K562 (cell line): Measurements from ENCODE around the gene PRPSAP1. TPM values are rescaled to one million over a fixed set of nuclear protein-coding genes. Genes with fewer than 3 reads are reported as not detected.

Experiments
- BRCA1 ChIP-seq, 2 experiments: fragments of 450-650 bp in 1 of 2; sonication (generic) in 1 of 2; formaldehyde crosslinking in 1 of 2; IDR thresholded peaks; 2 replicates each; pipeline versions ENCODE4 v1.5.0 to v1.6.1; 2017 to 2020; ENCODE audit warnings: mild to moderate bottlenecking in 1 of 2, missing genetic modification reagents in 1 of 2
- DDX20 ChIP-seq: fragments of 450-650 bp; IDR thresholded peaks from 2 replicates; pipeline ENCODE4 v1.6.1; 2016; ENCODE audit warnings: missing genetic modification characterization, low read depth, mild to moderate bottlenecking, missing compliant biosample characterization, moderate library complexity
- ESRRB ChIP-seq: fragments of 250-450 bp; sonication (Bioruptor Pico); IDR thresholded peaks from 2 replicates; pipeline ENCODE4 v1.5.0; 2020; ENCODE audit warnings: mild to moderate bottlenecking, moderate library complexity, borderline replicate concordance
- HMG20A ChIP-seq: fragments of 450-650 bp; formaldehyde crosslinking; conservative IDR thresholded peaks from 2 replicates; pipeline ENCODE4 v1.4.0; 2020; ENCODE audit warnings: mild to moderate bottlenecking, mixed read lengths
- MAFF ChIP-seq: IDR thresholded peaks from 2 replicates; pipeline ENCODE4 v1.6.1; 2012; ENCODE audit warnings: low read length, improper control_type of control experiment
- MEF2D ChIP-seq: conservative IDR thresholded peaks from 2 replicates; pipeline ENCODE4 v1.6.1; 2016; ENCODE audit warnings: low read depth, missing genetic modification characterization, missing compliant biosample characterization
- NR1H2 ChIP-seq: sonication (generic); formaldehyde crosslinking; IDR thresholded peaks from 2 replicates; pipeline ENCODE4 v1.4.0; 2020; ENCODE audit warnings: mild to moderate bottlenecking, missing genetic modification reagents
- SMAD2 ChIP-seq: fragments of 150-350 bp; IDR thresholded peaks from 2 replicates; pipeline ENCODE4 v1.6.1; 2014; ENCODE audit warnings: low read depth, mild to moderate bottlenecking, low read length
- SP2 ChIP-seq: IDR thresholded peaks from 2 replicates; pipeline ENCODE4 v1.6.1; 2011; ENCODE audit warnings: mild to moderate bottlenecking, low read depth, low read length, moderate library complexity; ENCODE audit not compliant: poor library complexity, severe bottlenecking; ENCODE audit errors: extremely low read depth
- SREBF2 ChIP-seq: sonication (generic); formaldehyde crosslinking; IDR thresholded peaks from 2 replicates; pipeline ENCODE4 v1.4.0; 2020; ENCODE audit warnings: mild to moderate bottlenecking, missing genetic modification reagents
- U2AF1 ChIP-seq: fragments of 200-400 bp; formaldehyde crosslinking; optimal IDR thresholded peaks from 2 replicates; pipeline ENCODE3; 2017; ENCODE audit warnings: mild to moderate bottlenecking, low read depth, low read length, moderate library complexity
- XRCC5 ChIP-seq: fragments of 200-400 bp; formaldehyde crosslinking; IDR thresholded peaks from 2 replicates; pipeline ENCODE4 v1.6.1; 2017; ENCODE audit warnings: low read depth, mild to moderate bottlenecking, low read length
- YY1 ChIP-seq, 3 experiments: IDR thresholded peaks; 2 replicates each; pipeline ENCODE4 v1.6.1; 2011; ENCODE audit warnings: low read length in 2 of 3, mild to moderate bottlenecking in 2 of 3, moderate library complexity in 2 of 3, borderline replicate concordance in 1 of 3, control low read depth in 1 of 3, low read depth in 1 of 3; ENCODE audit not compliant: insufficient read depth in 3 of 3, insufficient replicate concordance in 2 of 3, control insufficient read depth in 1 of 3, insufficient read length in 1 of 3; ENCODE audit errors: extremely low read depth in 1 of 3
- ZNF184 ChIP-seq: sonication (generic); formaldehyde crosslinking; IDR thresholded peaks from 2 replicates; pipeline ENCODE4 v1.5.0; 2020; ENCODE audit warnings: missing genetic modification reagents
- ZNF197 ChIP-seq: fragments of 200-800 bp; sonication (Bioruptor generic); IDR thresholded peaks from 2 replicates; pipeline ENCODE4 v1.6.1; 2016; ENCODE audit warnings: low read depth, missing genetic modification characterization, missing compliant biosample characterization
- polyA plus RNA-seq, 8 experiments: library from polyadenylated mRNA; depleted of rRNA in 4 of 8; stranded (reverse) in 5 of 8; unstranded in 3 of 8; fragments of >200 nt; fragmentation: Nextera tagmentation in 2 of 8; fragmentation: Illumina TruSeq in 1 of 8; extraction: Ambion mirVana in 2 of 8; extraction: Trizol in 1 of 8; gene quantifications; 2 replicates each; pipeline versions ENCODE4 v1.2.1 to v1.2.3, GENCODE V29; 2011 to 2014; ENCODE audit warnings: inconsistent platforms in 1 of 8, missing spikeins in 1 of 8
- total RNA-seq, 7 experiments: library from RNA; depleted of rRNA in 6 of 7; stranded (reverse); fragments of >200 nt in 6 of 7; fragmentation: Illumina TruSeq in 2 of 7; extraction: Trizol in 2 of 7; gene quantifications; 2 replicates each; pipeline versions ENCODE4 v1.2.1 to v1.2.3, GENCODE V29; 2011 to 2021; ENCODE audit warnings: low replicate concordance in 1 of 7
- TF ChIP-seq, protein P1 (sequence below): fragments of 450-650 bp; IDR thresholded peaks from 2 replicates; pipeline ENCODE4 v1.6.1; 2016; ENCODE audit warnings: mild to moderate bottlenecking
- TF ChIP-seq, protein P2 (sequence below): fragments of 250-450 bp; sonication (Bioruptor Pico); IDR thresholded peaks from 2 replicates; pipeline ENCODE4 v1.5.0; 2021
- TF ChIP-seq, protein P3 (sequence below): fragments of 250-450 bp; sonication (Bioruptor Pico); IDR thresholded peaks from 2 replicates; pipeline ENCODE4 v1.9.0; 2021; ENCODE audit warnings: mild to moderate bottlenecking
- TF ChIP-seq, protein P4 (sequence below): fragments of 200-800 bp; sonication (Bioruptor generic); IDR thresholded peaks from 2 replicates; pipeline ENCODE4 v1.6.1; 2017; ENCODE audit warnings: missing genetic modification characterization, missing compliant biosample characterization
- TF ChIP-seq, protein P5 (sequence below): sonication (generic); formaldehyde crosslinking; IDR thresholded peaks from 2 replicates; pipeline ENCODE4 v1.5.0; 2020; ENCODE audit warnings: missing genetic modification reagents

The PRPSAP1 gene
- total and polyA plus RNA-seq, 9 of the 15 experiments (the other 6 are each of a cell fraction or from before 2014, with no cell fraction given), result 21.9 to 77.1 (median 40.8) TPM

DNA sequence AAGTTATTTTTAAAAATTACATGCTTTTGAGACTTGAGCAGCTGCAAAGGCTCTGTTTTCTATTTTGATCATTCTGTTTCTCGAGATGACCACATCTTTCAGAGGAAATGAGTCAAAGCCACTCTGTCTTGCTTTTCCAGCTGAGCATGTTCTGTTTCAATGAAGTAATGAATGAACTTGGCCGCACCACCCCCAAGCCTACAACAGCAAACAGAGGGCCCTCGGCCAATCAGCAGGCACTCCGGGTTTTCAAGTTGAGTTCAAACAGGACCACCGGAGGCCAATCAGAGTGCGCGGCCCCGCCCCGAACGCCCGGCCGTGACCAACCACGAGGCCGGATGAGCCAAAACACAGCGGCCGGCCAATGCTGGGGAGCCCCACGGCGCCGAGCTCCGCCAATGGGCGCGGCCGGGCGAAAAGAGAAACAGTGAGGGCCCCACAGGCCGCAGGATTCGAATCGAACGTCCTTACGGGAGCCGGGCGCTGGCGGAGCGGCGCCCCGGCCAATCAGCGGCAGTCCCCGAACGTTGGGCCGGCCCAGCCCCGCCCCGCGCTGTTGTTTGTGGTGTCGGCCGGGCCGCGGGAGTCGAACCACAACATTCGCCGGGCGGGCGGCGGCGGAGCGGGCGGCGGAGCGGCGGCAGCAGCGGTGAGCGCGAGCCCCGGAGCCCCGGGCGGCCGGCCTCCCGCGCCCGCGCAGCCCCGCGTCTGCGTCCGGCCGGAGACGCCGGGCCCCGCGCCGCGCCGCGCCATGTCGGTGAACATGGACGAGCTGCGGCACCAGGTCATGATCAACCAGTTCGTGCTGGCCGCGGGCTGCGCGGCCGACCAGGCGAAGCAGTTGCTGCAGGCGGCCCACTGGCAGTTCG lies 88.7 kb downstream of the PRPSAP1 start, which contains the start of gene UBALD2 (continued):
- TF ChIP-seq, protein P1, sequence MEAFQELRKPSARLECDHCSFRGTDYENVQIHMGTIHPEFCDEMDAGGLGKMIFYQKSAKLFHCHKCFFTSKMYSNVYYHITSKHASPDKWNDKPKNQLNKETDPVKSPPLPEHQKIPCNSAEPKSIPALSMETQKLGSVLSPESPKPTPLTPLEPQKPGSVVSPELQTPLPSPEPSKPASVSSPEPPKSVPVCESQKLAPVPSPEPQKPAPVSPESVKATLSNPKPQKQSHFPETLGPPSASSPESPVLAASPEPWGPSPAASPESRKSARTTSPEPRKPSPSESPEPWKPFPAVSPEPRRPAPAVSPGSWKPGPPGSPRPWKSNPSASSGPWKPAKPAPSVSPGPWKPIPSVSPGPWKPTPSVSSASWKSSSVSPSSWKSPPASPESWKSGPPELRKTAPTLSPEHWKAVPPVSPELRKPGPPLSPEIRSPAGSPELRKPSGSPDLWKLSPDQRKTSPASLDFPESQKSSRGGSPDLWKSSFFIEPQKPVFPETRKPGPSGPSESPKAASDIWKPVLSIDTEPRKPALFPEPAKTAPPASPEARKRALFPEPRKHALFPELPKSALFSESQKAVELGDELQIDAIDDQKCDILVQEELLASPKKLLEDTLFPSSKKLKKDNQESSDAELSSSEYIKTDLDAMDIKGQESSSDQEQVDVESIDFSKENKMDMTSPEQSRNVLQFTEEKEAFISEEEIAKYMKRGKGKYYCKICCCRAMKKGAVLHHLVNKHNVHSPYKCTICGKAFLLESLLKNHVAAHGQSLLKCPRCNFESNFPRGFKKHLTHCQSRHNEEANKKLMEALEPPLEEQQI, result 0 out of 2 replicates have a peak, but pooled peaks have one; percentile 85
- TF ChIP-seq MEF2D (tag) (no peak), ZNF197 (CRISPR knock-in tag) (peak; percentile 26; the same call in 1 of the 2 replicates), U2AF1 (peak; percentile 28), XRCC5 (no peak), BRCA1 (IDR thresholded peaks at IDR 0.05) (no peak), BRCA1 (CRISPR knock-in tag; IDR thresholded peaks at IDR 0.05) (no peak), NR1H2 (CRISPR knock-in tag) (no peak), DDX20 (tag) (no peak), SP2 (peak; percentile 62), HMG20A (no peak), SMAD2 (no peak), SREBF2 (CRISPR knock-in tag) (no peak), YY1 (IDR thresholded peaks at IDR 0.05; ENCODE audit: borderline replicate concordance in 1 of 3, control insufficient read depth in 1 of 3, extremely low read depth in 1 of 3, insufficient read depth in 3 of 3, insufficient read length in 1 of 3, insufficient replicate concordance in 2 of 3, low read depth in 1 of 3, low read length in 2 of 3) (peak in 2 of 3 experiments; percentile 48 to 78), MAFF (no peak), ZNF184 (CRISPR knock-in tag) (no peak), ESRRB (CRISPR knock-in tag) (no peak)
- TF ChIP-seq, protein P2, sequence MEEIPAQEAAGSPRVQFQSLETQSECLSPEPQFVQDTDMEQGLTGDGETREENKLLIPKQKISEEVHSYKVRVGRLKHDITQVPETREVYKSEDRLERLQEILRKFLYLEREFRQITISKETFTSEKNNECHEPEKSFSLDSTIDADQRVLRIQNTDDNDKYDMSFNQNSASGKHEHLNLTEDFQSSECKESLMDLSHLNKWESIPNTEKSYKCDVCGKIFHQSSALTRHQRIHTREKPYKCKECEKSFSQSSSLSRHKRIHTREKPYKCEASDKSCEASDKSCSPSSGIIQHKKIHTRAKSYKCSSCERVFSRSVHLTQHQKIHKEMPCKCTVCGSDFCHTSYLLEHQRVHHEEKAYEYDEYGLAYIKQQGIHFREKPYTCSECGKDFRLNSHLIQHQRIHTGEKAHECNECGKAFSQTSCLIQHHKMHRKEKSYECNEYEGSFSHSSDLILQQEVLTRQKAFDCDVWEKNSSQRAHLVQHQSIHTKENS (CRISPR knock-in tag), result no peak
- TF ChIP-seq, protein P3, sequence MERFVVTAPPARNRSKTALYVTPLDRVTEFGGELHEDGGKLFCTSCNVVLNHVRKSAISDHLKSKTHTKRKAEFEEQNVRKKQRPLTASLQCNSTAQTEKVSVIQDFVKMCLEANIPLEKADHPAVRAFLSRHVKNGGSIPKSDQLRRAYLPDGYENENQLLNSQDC (CRISPR knock-in tag), result no peak
- TF ChIP-seq, protein P4, sequence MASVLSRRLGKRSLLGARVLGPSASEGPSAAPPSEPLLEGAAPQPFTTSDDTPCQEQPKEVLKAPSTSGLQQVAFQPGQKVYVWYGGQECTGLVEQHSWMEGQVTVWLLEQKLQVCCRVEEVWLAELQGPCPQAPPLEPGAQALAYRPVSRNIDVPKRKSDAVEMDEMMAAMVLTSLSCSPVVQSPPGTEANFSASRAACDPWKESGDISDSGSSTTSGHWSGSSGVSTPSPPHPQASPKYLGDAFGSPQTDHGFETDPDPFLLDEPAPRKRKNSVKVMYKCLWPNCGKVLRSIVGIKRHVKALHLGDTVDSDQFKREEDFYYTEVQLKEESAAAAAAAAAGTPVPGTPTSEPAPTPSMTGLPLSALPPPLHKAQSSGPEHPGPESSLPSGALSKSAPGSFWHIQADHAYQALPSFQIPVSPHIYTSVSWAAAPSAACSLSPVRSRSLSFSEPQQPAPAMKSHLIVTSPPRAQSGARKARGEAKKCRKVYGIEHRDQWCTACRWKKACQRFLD (CRISPR knock-in tag), result peak; percentile 98
- TF ChIP-seq, protein P5, sequence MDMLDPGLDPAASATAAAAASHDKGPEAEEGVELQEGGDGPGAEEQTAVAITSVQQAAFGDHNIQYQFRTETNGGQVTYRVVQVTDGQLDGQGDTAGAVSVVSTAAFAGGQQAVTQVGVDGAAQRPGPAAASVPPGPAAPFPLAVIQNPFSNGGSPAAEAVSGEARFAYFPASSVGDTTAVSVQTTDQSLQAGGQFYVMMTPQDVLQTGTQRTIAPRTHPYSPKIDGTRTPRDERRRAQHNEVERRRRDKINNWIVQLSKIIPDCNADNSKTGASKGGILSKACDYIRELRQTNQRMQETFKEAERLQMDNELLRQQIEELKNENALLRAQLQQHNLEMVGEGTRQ (CRISPR knock-in tag), result no peak
